ENCODE data around the gene HES3.

DNA sequence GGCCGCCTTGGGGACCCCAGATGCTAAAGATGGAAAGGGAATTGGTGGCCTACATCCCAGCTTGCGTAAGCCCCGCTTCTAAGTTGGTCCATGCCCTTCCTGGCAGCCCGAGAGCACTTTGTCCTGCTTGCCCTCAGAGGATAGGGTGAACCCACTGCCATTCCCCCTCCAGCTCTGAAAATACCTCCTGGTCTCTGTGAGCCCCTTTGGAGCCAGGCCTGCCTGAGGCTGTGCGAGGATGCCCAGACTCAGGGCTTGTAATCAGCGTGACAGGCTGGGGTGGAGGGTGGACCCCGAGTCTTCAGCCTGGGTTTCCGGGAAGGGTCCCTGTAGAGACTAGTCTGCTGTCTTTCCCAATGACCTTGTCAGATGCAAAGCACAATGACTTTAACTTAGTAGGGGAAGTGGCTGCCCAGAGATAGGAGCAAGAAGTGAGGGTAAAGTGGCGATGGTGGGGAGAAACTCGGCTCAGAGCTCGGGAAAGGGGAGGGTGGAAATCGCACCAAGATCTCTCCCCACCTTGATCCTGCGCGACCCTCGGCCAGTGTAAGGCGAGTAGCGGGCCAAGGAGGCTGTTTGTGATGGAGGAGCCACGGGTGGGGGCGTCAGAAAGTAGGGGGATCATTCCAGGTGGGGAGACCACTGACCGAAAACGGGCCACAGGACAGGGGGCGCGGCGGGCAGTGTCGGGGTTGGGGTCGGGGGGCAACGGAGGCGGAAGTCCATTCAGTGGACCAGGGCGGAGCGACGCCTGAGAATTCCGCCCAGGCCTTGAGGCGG lies 2.7 kb upstream of the HES3 start:
- TF ChIP-seq POLR2AphosphoS5 (IDR thresholded peaks at IDR 0.05; ENCODE audit: low read depth, low read length) (no peak), SPI1 (IDR thresholded peaks at IDR 0.05; ENCODE audit: low read depth, low read length) (no peak), POLR2A (IDR thresholded peaks at IDR 0.05; ENCODE audit: low read depth, low read length) (no peak), TAF1 (IDR thresholded peaks at IDR 0.05; ENCODE audit: low read depth, low read length) (no peak)

Measured in GM12891 (cell line).